GM21717 (cell line): ENCODE measurements around the gene ERCC6L2.

Experiments
- ATAC-seq: cut with Tn5 transposase; IDR thresholded peaks from one replicate; pipeline ENCODE4 v1.9.1; 2021; ENCODE audit warnings: mild to moderate bottlenecking, moderate library complexity; ENCODE audit not compliant: unreplicated experiment

Gene ERCC6L2

DNA sequence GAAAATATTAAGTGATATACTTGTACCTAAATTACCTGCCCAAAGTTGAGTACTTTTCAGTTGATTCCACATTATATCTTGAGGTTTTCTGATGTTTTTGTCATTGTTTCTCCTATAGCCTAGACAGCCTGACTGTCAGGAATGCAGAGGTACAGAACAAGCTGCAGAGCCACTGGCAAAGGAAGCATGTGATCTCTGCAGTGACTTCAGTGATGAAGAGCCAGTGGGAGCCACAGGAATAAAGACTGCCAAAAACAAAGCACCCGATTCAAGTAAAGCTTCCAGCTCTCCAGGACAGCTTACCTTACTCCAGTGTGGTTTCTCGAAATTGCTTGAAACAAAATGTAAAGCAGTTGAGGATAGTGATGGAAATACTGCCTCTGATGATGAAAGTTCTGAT is 96.3 kb downstream of the ERCC6L2 start:
- no peak for ATAC-seq

DNA sequence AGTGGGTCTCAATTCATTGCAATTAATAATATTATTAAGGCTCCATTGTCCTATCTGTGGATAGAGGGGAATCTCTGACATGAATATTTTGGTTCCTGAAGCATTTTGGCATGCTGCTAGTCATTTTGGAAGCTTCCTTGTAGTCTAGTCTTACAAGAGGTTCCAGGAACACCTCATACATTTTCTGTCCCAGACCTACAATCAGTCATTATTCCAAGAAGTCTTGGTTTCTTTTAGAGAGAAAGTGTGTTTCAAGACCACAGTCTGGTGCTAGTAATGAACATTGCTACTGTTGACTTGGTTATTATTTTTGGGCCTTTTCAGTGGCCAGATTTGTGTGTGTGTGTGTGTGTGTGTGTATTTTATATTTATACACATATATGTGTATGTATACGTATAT is 98.9 kb downstream of the ERCC6L2 start:
- no peak for ATAC-seq

DNA sequence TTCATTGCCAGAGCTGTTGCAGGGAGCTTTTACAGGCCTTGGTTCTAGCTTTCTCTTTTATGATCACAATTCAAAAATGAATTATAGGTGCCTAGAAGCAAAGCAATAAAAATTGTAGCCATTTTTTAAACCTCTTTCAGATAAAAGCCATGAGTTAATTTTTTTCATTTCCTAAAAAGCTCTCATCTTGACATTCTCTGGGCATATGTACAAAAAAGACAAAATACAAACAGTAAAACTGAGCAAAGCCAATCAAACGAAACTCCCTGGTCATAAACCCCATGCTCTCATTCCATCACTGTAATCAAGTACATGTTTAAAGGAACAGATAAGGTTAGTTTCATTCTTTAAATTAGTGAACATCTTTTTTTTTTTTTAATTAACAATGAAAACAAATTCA is 101.9 kb downstream of the ERCC6L2 start:
- no peak for ATAC-seq

DNA sequence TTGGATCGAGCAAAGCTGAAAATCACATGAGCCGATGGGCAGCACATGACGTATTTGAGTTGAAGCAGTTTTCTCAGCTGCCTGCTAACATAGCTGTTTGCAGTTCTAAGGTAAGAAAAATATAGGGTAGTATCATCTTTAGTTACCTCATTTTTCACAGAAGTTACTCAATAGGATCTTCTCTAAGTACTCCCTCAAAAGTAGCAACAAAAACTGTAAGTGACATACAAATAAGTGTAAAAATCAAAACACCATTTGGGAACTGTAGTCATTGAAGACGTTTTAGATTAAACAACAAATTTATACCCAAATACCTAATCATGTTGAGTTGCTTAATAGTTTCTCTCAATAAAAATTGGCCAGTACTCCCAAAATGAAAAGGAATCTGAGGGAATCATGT is 102.6 kb downstream of the ERCC6L2 start:
- ATAC-seq, result no peak

DNA sequence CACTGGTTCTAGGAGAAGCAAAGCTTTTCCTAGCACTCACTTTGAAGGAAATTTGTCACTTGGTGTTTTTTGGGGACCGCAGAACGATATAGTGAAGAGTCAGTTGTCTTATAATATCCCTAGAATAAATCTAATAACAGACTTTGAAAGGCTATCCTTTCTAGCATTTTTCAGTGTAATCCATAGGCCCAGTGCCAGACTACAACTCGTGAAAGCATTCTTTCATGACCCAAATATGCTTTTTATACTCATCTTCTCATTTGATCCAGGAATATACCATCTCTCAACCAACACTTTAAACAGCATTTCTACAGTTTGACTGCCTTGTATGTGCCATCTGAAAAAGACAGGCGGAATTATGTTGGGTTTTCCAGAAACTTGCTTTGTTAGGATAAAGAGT is 104.0 kb downstream of the ERCC6L2 start:
- ATAC-seq, result no peak

DNA sequence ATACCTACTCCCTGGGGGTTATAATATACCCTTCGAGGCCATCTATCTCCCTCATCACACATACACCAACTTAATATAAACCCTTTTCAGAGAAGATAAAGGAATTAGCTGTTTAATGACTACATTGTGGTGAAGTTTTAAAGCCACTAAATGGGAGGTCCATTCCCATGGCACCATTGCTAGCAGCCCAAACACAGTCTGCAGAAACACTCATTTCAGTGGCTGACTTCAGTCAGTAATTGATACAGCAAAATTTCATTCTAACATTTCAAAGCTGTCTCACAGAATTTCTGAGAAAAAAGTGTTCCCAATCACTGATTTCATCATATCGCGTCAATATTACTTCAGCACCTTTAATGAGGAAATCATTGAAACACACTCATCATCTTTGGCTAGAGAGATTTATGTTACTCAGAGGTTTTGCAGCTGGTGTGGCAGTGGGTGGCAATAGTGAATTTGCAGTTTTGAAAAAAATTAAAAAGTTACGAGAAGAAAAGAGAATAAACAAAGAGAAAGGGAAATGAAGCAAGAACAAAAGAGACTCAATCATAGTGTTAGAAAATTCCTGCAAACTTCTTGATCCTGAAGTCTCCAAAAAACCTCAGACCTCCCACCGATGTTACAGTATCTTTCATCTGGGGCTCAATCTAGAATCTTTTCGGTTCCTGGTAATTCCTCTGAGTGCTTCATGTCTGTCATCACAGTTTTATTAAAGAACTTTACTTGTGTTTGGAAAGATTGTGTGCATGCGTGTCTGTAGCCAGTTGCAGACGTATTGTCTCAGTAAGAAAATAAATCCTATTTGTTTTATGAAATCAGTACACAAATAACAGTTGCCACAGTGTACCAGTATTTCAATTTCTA is 105.0 kb downstream of the ERCC6L2 start:
- ATAC-seq, result no peak

DNA sequence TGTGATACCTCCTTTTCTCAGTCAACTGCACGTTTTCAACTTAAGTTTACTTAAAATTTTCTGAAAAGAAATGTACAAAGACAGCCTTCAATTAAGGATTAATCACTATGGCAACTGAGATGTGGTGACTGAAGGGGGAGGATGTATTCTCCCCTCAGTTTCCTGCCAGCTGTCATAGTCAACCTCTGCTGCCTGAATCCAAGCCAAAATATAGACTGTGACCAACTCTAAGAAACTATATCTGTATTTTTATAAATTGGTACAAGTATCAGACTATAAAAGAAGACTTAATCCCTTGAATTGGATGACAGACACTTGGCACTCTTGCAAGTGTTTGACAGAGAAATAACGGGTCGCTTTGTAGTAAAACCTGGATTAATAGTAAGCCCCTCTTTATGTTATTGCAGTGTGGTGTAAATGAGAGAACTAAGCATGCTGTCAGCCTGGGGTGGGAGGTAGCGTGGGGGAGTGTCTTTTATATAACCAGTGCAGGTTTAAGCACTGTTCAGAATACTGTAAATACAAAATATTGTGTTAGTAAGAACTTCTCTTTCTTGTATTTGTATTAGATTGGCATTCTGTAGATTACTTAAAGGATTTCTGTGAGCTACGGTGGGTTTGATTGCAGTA is 106.4 kb downstream of the ERCC6L2 start:
- no peak for ATAC-seq

DNA sequence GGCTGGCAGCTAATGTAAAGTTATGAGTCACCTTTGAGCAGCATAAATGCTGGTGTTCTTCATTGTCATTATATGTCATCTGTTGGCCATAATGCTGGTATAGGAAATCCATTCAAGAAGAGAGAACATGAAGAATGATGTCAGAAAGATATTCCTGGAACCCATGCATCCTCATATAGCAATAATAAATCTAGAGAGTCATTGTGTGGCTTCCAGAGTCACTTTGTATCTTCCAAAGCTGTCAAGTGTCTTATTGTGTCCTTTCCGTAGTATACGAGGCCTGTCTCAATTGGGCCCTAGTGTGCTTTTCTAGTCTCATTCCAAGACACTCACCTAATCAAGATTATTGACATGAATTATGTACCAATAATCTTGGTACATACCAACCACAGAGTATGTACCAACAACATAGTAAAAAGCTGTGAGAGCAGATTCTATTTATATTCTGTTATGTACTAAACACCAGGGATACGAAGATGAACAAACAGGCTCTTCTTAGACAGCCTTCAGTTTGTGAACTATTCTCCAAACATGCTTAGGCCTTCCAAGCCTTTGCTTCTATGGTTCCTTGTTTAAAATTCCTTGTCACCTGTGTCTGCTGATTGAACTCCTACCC is 110.1 kb downstream of the ERCC6L2 start:
- ATAC-seq, result no peak

DNA sequence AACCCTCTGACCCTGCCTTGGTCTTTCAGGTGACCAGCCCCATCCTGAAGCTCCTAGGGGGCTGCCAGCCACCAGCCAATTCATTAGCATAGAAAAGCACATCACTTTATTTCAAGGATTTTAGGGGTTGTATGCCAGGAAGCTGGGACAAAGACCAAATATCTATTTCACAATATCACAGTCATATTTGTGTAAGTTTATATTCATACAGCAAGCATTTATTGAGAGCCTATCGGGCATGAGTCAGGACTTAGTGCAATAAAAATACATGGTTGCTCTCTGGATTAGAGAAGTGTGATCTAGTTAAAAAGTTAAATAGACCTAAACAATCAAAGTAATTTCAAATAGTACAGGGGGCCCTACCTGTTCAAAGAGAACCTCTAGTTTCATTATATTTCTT is 113.8 kb downstream of the ERCC6L2 start:
- ATAC-seq, result no peak

DNA sequence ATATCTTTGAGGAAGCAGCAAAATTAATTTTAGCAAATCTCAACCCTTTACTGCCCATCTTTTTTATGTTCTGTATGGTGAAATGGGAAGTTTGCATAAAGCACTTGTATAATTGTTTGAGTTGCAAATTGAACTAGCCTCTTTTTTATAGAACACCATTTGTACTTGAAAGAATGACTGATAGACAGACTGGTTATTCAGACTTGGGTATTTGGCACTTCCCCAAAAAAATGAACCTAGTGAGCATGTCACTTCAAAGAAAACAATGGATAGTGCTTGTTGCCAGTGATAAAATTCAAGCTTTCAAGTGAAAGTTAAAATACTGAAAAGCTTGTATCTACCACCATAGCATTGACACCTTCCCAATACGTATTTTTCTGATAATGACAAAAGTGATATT is 115.8 kb downstream of the ERCC6L2 start:
- ATAC-seq, result no peak

DNA sequence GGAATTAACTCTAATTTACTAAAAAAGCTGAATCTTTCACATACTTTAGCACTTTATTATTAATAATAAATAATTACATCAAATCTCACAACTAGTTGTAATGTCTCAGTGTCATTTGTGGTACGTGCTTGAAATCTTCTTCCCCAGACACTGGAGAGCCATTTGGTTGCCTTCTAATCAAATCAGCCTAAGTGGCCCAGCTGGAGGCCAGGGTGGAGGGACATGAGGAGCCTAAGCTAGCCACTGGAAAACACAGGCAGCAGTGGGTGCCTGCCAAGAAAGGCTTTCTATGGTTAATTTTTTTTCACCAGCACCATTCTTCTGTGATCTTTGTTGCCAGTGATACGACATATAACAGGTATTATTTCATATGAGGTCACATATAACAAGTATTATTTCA is 117.0 kb downstream of the ERCC6L2 start:
- no peak for ATAC-seq

DNA sequence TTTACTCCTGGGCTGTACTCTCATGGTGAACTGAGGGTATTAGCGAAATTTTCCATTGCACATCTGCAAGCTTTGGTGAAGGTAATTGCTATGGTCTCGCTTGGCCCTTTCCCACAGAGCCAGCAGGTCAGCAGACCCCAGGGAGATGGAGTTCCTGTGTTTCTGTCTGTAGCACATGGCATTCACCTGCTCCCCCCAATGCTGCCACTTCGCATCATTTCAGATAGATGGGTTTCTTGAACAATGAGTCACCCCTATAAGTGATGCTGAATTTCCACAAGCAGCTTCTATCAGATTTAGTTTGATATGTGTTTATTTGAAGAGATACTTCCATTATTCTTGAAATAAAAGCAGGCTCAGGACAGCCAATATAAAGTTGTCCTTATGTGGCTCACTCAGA is 117.8 kb downstream of the ERCC6L2 start:
- ATAC-seq, result no peak

DNA sequence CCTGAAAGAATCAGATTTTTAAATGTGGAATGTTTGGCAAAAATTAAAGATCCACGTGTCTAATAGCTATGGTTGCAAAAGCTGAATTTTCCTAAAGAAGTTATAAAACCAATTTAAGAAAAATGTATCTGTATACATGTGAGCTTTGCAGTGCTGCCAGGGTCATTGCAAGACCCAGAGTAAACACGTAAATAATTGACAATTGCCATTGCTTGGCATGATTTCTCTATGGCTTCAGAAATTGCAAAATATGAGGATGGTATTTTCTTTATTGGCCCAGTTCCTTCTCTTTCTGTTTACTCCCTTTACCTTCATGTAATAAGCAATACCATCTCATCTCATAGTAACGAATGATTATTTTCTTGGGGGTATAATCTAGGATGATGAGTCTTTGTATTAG is 123.9 kb downstream of the ERCC6L2 start:
- ATAC-seq, result no peak

DNA sequence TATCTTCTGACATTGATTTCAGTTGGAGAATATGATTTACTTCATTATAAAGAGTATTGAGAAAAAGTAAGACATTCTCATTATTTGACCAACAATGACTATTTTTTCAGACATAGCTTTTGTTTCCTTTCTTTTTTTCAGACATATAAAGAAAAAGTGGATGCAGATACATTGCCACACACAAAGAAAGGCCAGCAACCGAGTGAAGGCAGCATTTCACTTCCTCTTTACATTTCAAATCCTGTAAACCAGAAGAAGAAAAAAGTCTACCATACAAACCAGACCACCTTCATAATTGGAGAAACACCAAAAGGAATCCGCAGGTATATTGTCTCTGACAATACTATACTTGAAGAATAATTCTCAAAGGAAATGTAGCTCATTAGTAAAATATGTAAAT is 128.9 kb downstream of the ERCC6L2 start:
- ATAC-seq, result no peak

DNA sequence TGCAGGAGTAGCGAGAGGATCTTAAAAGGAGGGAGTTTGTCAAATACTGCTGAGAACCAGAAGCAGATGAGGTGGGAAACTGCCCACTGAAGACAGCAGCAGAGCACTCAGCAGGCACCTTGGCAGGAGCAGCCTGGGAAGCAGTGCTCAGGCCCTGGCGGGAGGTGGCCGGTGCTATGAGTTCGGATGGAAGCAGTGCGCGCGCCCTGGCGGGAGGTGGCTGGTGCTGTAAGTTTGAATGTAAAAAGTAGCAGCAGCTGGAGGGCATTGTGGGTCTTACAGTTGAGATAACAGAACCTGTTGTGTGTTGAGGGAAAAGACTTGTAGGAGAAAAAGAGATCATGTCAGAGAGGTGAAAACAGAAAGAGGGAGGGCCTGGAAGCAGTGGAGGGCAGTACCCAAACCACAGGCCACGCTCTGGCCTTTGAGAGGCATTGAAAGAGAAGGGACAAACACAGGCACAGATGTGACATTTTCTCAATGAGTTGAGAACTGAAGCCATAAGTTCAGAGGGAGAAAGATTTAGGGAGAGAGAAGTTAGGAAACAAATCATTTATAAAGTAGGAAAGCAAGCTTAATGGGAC is 130.9 kb downstream of the ERCC6L2 start:
- ATAC-seq, result no peak

DNA sequence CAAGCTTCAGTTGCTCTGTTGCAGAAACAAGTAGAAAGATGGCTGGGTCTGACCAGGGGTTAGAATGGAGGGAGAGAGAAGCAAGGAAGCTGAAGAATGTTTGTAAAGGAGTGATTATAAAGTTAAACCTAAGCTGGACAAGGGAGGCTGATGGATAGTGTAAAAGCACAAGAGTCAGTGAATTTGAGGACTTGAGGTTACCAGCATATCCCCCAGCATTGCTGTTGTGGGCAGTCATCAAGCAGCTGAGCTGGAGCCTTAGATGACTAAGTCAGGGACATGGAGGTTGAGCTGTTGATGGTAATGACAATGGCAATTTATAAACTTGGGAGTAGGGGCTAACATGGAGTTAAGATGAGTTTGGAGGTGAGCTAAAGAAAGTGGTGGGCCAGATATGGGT is 131.5 kb downstream of the ERCC6L2 start:
- ATAC-seq, result no peak

DNA sequence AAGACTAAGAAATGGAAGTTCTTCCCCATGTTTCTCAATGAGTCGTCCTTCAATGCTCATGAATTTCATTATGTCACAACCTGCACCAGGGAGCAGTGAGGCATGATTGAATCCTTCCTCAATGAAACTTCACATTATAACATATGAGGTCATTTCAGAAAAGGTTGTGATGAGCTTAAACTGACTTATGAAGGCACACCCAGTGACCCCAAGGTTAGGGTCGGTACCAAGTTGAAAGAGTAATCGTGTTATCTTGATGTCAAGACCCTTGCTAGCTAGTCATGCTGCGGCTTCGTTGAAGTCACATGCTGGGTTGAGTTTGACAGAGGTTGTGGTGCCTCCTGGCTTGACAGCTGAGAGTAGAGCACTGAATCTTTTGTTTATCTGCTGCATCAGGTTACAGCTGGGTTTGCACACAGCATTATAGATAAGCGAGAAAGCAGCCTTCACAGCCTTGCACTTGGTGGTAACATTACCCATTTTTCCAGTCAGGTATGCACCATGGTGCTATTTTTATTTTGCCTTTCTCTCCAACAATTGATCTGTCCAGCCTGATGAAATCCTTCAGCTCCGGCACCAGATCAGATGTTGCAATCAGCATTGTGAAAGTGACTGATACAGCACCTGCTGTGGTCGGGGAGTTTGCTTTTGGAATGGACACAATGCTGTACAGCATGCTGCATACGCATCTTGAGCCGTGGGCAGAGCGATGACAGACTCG is 133.2 kb downstream of the ERCC6L2 start:
- no peak for ATAC-seq

DNA sequence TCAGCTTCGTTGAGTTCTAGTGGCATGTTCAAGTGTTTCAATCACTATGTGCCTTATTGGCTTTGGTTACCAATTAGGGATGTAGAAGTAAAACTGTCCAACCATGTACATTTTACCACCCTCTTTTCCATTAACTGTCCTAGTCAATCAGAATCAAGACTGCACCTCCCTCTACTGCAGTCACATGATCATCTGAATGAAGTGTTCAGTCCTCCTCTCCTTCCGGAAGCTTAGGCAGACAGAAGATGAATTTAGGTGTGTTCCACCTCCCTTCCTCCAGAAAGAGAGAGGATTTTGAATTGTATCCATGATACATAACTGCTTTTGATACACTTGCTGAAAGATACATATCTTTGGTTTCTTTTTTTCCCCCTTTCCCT is 133.7 kb downstream of the ERCC6L2 start:
- no peak for ATAC-seq

DNA sequence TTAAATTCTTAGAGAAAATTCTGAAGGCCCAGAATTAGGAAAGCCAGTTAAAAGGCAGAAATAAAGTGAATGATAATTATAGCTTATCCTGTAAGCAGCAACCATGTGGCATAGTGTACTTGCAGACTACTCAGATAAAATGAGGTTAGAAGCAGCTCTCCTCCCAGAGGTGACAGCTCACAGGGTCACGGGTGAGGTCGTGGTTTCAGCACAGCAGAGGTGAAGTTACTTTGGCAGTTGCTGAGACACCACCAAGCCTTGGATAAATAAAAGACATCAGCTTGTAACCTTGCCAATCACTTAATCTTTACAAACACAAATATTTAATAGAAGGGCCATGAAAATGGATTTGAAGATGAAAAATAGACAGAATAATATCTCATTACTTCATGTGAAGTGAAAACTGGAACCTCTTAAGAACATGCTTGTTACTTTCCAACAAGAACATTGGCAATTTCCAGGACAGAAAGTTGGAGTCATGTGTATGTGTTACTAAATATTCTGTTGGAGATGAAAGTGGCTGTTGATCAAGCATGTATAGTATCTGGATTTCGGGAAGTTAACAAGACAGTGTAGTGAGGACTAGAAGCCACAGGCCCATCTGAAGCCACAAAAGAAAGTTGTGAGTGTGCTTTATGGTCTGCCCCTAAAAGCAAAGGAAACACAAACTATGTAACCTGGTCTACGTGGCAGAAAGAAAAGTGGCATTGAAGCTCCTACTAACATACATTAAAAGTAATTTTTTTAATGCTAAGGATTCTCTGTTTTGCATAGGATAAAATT is 134.4 kb downstream of the ERCC6L2 start:
- no peak for ATAC-seq

DNA sequence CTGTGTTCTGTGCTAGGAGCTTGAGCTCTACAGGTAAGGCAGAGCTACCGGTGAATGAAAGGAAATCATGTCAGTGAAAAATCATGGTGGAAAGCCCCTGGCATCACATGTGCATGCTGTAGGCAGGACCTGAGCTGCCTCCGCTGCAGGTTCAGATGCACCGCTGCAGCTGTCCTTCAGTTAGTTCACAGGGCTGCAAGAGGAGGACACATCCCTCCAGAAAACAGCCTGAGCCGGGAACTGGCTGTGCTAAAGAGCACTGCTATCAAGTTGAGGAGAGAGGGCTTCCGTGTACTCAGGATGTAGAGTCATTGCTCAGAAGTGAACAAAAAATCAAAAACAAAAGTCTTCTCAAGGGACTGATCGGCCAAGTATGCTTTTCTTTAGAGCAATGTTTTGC is 138.6 kb downstream of the ERCC6L2 start:
- ATAC-seq, result no peak
